GM20431 (cell line): ENCODE data around the gene CNTRL.
"Not testable (repeated sequence)": the region's sequence is repeated elsewhere in the genome, so short reads cannot be mapped to it uniquely, and the experiment has no call there.

Experiments used
- in situ Hi-C: fragments of 300-500 bp; cut with MseI, MboI; formaldehyde crosslinking; loops from one replicate; pipeline ENCODE4 v1.15.0; 2020; ENCODE audit warnings: low sequenced_read_pairs; ENCODE audit not compliant: unreplicated experiment

CNTRL gene, protein sequence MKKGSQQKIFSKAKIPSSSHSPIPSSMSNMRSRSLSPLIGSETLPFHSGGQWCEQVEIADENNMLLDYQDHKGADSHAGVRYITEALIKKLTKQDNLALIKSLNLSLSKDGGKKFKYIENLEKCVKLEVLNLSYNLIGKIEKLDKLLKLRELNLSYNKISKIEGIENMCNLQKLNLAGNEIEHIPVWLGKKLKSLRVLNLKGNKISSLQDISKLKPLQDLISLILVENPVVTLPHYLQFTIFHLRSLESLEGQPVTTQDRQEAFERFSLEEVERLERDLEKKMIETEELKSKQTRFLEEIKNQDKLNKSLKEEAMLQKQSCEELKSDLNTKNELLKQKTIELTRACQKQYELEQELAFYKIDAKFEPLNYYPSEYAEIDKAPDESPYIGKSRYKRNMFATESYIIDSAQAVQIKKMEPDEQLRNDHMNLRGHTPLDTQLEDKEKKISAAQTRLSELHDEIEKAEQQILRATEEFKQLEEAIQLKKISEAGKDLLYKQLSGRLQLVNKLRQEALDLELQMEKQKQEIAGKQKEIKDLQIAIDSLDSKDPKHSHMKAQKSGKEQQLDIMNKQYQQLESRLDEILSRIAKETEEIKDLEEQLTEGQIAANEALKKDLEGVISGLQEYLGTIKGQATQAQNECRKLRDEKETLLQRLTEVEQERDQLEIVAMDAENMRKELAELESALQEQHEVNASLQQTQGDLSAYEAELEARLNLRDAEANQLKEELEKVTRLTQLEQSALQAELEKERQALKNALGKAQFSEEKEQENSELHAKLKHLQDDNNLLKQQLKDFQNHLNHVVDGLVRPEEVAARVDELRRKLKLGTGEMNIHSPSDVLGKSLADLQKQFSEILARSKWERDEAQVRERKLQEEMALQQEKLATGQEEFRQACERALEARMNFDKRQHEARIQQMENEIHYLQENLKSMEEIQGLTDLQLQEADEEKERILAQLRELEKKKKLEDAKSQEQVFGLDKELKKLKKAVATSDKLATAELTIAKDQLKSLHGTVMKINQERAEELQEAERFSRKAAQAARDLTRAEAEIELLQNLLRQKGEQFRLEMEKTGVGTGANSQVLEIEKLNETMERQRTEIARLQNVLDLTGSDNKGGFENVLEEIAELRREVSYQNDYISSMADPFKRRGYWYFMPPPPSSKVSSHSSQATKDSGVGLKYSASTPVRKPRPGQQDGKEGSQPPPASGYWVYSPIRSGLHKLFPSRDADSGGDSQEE (N-terminal part only)

DNA sequence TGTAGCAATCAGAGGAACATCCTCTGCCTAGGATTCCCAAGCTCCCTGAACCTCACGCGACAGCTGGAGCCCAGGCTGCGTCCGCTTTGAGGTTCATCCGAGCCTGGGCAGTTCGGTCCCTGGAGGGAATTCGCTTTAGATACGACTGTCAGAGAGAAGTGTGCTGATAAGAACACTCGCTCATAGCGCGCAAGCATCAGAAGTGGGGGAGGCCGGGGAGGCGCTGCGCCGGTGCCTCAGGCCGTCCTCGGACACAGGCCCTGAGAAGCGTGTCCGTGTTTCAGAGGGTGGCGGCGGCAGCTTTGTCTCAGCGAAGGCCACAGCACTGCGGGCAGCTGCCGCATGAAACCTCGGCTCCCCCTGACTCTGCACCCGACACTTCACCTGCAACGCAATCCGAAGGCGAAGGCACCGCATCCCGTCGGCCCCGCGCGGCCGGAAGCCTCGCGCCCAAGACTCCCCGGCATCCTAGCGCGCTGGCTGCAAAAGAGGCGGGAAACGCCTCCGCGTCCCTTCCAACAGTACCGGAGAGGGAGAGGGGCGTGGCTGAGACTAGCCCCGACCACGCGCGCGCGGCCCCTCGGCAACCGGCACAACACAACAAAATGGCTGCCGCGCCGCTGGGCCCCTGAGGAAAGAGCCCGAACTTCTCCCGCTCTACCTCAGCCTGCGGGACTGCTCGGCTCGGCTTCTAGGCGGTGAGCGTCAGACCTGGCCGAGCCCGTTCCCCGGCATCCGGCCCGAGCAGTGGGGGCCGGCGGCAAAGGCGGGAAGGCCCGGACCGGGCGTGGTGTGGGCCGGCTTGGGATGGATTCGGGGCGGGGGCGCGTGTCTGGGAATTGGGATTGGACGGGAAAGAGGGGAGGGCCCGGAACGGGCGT is at the start of gene CNTRL:
Gene CNTRL, plus strand, starts transcription at position 586 of the 881 bp plus-strand sequence. CDS start 13,372 bp downstream, outside the sequence.
- in situ Hi-C loops = loop anchor here (25.0 kb wide), 1 partner anchor 312 kb away; no protein-coding TSS in a partner anchor

DNA sequence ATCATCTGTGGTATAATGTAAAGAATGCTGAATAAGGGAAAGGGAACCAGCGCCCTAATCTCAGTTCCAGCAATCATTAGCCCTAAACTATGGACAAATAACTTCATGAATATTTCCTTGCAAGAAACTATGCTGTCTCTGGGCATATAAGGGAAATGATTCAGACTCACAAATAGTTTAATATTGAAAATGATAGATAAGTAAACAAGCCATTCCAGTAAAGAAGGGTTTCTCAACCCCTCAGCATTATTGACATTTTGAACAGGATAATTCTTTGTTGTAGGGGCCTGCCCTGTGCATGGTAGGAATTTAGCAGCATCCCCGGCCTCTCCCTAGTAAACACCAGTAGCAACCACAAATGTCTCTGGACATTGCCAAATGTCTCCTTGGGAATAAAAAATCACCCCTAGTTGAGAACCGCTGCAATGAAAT is 48.5 kb upstream of the CNTRL start:
- in situ Hi-C loops = no loop called here

DNA sequence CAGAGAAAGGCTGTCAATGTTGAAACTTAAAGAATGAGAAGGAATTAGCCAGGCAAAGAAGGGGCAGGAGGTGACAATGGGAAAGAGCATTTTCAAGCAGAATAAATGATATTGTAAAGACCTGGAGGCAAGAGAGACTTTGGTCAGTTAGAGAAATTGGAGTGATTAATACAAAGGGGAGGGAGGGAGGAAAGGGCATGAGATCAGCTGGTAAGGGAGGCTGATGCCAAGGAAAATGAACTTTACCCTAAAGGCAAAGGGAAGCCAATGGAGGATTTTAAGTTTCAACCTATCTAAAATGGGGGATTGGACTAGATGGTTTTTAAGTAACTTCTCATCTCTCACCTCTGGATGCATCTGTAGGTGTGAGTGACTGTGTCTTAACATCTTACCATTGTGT is 48.0 kb upstream of the CNTRL start:
- in situ Hi-C loops = no loop called here

DNA sequence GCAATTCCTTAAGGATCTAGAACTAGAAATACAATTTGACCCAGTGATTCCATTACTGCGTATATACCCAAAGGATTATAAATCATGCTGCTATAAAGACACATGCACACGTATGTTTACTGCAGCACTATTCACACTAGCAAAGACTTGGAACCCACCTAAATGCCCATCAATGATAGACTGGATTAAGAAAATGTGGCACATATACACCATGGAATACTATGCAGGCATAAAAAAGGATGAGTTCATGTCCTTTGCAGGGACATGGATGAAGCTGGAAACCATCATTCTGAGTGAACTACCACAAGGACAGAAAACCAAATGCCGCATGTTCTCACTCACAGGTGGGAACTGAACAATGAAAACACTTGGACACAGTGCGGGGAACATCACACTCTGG is 46.5 kb upstream of the CNTRL start:
- in situ Hi-C loops = not testable (repeated sequence)

DNA sequence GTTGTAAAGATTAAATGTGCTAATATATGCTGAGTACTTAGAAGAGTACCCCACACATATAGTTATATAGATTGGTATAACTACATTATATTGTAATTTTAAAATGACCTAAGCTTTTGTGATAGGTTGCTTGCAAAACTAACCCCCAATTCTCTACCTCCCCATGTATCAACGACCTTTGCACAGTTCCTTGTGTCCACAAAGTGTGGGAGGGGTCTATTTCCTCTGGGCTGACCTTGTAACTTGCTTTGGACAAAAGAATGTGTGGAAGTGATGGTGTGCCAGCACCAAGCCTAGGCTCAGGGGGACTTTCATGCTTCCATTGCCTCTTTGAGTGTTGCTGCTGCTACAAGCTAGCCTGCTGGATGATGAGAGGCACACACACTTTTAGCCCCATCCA is 45.3 kb upstream of the CNTRL start:
- in situ Hi-C loops = no loop called here

DNA sequence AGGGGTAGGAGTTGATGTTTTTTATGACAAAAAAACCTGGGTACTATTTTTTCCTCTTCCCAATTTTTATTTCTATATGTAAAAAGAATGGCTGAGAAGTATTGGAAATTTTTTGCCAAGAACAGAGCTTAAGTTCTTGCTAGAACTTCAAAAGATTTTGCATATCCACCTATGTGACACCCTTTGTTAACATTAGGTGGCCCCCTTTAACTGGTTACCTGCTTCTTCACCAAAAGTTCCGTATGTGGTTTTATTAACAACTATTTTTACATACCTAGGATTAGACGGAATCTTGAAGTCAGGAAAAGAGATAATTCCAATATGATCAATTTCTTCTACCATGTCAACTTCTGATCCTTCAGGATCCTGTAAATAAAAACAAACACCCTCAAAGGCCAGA is 40.2 kb upstream of the CNTRL start:
- in situ Hi-C loops = no loop called here

DNA sequence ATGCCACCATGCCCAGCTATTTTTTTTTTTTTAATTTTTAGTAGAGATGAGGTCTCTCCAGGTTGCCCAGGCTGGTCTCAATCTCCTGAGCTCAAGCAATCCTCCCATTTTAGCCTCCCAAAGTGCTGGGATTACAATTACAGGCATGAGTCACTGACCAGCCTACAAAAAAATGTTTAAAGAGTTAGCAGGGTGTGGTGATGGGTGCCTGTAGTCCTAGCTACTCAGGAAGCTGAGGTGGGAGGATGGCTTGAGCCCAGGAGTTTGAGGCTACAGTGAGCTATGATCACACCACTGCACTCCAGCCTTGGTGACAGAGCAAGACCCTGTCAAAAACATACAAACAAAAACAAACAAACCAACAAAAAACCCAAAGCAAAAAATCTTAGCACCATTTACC is 39.0 kb upstream of the CNTRL start:
- in situ Hi-C loops = not testable (repeated sequence)

DNA sequence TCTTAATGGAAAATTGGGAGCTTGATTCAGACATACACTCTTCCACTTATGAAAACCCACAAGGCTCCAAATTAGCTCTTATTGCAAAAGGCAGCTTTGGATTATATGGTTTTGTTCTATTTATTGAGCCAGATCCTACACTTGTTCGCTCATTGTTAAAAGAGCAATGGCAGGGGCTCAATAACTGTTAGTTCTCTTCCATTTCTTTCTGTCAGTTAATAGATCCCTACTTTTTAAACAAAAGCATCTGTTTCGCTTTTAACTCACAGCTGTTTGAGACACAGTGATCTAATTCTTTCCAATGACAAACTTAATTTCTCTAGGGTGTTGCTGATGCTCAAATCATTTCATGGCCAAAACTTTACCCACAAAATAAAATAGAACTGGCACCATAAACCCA is 36.4 kb upstream of the CNTRL start:
- in situ Hi-C loops = no loop called here

DNA sequence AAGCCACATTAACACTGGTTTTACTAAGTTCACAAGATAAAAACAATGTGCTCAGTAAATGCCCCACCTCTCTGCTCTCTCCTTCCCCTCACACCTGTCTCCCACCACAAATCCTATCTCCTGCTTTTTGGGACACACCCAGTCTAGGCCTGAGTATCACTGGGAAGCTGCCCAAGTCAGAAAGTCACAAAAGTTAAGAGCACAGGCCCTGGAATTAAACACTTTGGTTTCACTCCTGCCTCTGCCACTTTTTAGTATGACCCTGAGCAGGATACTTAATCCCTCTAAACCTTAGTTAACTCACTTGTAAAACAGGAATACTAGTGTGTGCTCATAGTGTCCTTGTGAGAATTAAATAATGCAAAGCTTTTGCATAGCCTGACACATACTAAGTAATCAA is 36.0 kb upstream of the CNTRL start:
- in situ Hi-C loops = no loop called here

DNA sequence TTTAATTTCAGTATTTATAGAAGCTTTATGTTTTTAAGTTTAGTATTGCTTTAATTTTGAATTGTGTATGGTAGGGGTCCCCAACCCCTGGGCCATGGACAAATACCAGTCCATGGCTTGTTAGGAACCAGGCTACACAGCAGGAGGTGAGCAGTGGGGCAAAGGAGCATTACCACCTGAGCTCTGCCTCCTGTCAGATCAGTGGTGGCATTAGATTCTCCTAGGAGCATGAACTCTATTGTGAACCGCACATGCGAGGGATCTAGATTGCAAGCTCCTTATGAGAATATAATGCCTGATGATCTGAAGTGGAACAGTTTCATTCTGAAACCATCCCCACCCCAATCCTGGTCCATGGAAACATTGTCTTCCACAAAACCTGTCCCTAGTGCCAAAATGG is 26.6 kb upstream of the CNTRL start:
- in situ Hi-C loops = no loop called here

DNA sequence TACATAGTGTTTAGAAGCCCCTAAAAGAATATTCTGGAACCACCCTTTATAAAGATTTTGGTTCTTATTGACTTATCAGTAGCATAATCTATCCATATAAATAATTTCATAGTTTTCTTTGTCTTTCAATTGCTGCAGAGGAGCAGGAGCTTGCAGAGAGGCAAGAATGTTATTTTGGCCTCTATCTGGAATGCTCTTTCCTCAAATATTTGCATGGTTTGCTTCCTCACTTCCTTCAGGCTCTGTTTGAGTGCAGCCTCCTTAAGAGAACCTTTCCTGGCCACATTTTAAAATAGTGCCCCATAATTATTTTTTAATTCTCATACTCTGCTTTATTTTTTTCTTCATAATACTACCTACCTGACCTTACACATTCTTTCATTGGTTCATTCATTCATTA is 26.1 kb upstream of the CNTRL start:
- in situ Hi-C loops = no loop called here

DNA sequence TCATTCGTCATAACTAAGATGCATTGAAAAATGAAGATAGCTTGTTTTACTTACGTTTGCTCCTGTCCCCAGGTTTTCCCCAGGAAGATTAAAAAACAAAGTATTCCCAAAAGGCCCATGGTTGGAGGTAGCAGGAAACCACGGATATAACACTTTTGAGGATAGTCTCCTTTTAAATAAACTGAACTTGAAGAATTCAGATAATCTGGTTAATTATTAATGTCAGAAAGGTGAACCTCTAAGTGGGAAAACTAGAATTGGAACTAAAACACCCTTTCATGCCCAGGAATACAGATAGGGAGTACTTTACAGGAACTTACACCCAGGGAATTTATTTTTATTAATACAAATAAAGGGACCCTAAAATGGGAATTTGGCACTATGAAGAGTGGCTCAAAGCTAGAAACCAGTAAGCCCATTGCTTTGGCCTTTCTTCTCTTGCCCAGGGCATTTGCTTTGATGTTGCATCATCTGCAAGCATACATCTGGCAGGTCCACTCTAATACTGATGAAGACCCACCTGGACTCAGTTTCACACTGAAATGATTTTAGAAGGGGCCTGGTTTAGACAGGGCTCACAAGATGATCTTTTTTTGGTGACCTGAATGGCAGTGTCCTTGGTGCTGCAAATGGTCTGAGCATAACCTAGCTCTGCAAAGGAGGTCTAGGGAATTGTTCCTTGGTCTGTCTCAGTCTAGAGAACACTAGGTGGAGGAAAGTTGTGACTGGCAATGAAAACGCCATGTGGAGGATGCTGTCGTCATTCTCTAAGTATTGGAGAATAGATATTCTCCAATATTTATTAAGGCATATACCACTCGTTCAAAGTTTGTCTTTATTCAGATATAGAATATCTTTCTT is 24.4 kb upstream of the CNTRL start, which contains the start of gene C5:
Gene C5, minus strand, starts transcription at position 148 of the 861 bp plus-strand sequence. Its CDS starts 29 bp downstream, at position 119.
- in situ Hi-C loops = loop anchor here (25.0 kb wide), 1 partner anchor 288 kb away; no protein-coding TSS in a partner anchor

DNA sequence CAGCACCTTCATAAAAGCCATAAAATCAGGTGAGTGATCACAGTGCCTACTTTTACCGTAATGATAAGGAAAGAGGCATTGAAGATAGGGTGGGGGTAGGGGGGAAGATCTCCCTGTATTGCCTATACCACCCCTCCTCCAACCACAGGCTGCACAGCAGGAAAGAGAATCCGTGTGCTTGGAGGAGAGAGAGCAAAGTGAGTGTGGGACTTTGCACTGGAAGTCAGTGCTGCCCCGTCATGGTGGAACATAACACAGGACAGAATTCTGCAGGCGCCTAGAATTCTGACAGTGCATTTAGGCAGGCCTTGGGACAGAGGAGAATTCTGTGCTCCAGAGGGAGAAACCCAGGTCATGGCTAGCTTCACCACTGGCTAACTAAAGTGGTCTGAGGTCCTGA is 21.2 kb upstream of the CNTRL start:
- in situ Hi-C loops = loop anchor here (25.0 kb wide), 1 partner anchor 291 kb away; no protein-coding TSS in a partner anchor

DNA sequence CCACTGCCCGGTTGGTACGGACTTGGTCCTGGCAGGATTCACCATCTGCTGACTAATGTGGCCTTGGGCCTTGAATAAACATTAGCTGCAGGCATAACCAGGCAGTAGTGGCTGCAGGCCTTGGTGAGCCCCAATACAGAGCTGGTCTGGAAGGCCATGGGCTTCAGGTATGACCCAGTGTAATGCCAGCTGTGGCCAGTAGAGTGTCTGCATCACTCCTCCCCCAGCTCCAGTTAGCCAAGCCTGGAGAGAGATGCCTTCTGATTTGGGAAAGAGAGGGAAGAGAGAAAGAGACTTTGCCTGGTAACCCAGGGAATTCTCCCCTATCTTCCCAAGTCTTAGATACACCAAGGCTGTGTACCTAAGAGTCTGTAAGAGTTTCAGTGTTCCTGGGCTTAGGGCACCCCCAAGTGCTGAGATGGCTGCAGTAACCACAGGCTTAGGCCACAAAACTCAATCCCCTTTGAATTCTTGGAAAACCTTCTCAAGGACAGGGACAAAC is 19.1 kb upstream of the CNTRL start:
- in situ Hi-C loops = loop anchor here (25.0 kb wide), 1 partner anchor 293 kb away; no protein-coding TSS in a partner anchor

DNA sequence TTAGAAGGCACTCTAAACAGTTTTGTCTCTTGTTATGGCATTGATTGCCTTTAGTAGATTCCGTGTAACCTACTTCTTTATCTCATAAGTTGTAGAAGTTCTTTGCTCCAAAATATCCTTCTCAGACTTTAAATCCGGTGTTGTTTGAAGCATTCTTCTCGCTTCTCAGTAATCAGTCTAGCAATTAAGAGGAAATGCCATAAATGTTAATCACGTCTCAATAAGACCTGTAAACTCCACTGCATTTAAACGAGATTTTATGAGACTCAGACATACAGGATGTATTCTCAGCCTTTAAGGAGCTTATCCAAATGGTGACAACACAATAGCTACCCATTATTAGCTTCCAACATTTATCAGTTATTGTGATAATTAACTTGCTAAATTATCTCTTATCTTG is 16.9 kb upstream of the CNTRL start:
- in situ Hi-C loops = loop anchor here (25.0 kb wide), 1 partner anchor 296 kb away; no protein-coding TSS in a partner anchor

DNA sequence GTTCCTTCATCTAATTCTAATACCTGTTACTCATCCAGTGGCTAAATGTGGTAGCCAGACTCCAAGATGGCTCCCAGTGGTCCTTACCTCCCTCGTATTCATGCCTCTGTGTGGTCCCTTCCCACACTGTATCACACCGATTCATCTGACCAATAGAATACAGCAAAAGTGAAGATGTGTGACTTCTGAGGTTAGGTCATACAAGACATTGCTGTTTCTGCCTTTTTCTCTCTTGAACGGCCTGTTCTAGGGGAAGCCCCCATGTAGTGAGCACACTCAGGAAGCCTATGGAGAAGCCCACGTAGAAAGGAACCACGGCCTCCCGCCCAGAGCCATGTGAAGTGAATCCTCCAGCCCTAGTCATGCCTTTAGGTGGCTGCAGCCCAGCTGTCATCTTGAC is 15.2 kb upstream of the CNTRL start:
- in situ Hi-C loops = loop anchor here (25.0 kb wide), 1 partner anchor 297 kb away; no protein-coding TSS in a partner anchor

DNA sequence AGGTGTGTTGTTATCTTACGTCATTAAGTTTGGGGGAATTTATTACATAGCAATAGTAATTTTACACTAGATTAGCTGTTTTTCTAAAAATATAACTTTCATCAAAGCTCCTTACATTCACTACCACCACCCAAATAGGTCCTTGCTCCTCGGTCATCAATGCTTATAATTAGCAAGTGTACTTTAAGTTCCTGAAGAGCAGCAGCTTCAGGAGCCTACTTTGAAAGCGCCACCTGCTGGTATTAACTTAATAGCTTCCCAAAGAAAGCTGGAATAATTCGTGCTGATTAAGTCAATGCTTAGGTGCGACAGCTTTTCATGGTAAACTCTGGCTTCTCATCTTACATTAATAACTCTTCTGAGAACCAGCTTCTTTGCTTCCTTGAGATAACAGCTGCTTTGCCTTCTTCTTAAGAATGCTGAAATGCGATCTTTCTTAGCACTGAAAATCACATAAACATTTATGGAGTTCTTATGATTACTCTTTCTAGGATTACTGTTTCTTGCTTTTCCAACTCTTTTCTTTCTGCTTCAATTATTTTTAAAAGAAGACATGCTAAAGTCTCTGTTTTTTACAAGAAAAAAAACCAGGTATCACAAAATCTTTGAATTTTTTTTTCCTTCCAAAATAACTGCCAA is 14.6 kb upstream of the CNTRL start:
- in situ Hi-C loops = loop anchor here (25.0 kb wide), 1 partner anchor 298 kb away; no protein-coding TSS in a partner anchor
